ENCODE measurements around the gene SELENOF. TPM values are rescaled to one million over a fixed set of nuclear protein-coding genes. Genes with fewer than 3 reads are reported as not detected.

Gene SELENOF
- total and polyA plus RNA-seq, 2 of the 4 experiments (the other 2 are of a cell fraction) = 60.0 to 153 TPM

DNA sequence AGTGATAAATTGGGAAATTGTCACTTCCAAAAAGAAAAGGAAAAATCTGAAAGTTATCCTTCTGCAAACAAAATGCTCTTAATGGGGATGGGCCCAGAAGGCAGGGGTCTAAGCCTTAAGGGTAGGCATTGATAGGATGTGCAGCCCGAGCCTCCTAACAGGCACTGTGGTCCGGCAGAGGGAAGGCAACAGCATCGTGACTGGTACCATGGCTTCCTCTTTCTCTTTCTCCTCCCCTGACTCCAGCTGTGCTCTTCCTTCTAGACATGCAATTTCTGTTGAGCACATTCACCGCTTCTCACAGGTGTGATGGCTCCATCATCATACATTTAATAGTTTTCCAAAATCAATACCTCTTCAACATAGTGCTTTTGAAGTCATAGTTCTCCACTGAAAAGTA lies 91.5 kb downstream of the SELENOF start:
- WGBS, 2 experiments (ENCODE audit: extremely low coverage in 2 of 2, insufficient read length in 1 of 2) = 33% methylated on average over 3 of the region's 4 CpGs; no CpG with 5 or more reads in 1 of the 2 experiments
- Histone ChIP-seq H4K8ac (ENCODE audit: low read depth in 2 of 2, low read length in 2 of 2) (no peak overlapping the region), H3K9me3 (ENCODE audit: control insufficient read depth, insufficient read depth, low read length) (no peaks in the 10 kb centered on the region), H2AK9ac (replicated peaks; ENCODE audit: low read depth, low read length, poor library complexity) (no peak overlapping the region), H3K36me3 (ENCODE audit: control insufficient read depth, insufficient read depth, low read length) (no peaks in the 10 kb centered on the region), H2AK5ac (ENCODE audit: low read depth, low read length) (no peak overlapping the region), H3K14ac (replicated peaks; ENCODE audit: low read depth, low read length) (no peak overlapping the region), H2BK5ac (ENCODE audit: low read depth, low read length, poor library complexity, severe bottlenecking) (no peak overlapping the region), H3K79me1 (ENCODE audit: low read depth in 1 of 2, low read length in 2 of 2) (no peaks in the 10 kb centered on the region), H3K9me1 (ENCODE audit: insufficient read depth, low read length) (no peaks in the 10 kb centered on the region), H3K9ac (ENCODE audit: low read depth, low read length) (no peak overlapping the region), H4K20me1 (ENCODE audit: insufficient read depth, low read length) (no peaks in the 10 kb centered on the region), H2AFZ (replicated peaks; ENCODE audit: low read length, poor library complexity) (no peak overlapping the region), H4K5ac (ENCODE audit: low read depth, low read length) (no peak overlapping the region), H3K4me2 (ENCODE audit: low read depth, low read length) (no peak overlapping the region), H3K4ac (ENCODE audit: low read depth, low read length) (no peak overlapping the region), H3K23ac (ENCODE audit: low read depth, low read length) (no peak overlapping the region), H3K18ac (ENCODE audit: low read depth, low read length) (no peak overlapping the region), H3K27me3 (ENCODE audit: control insufficient read depth, insufficient read depth, low read length) (peaks cover 10% of the 10 kb centered on the region; the same call in 1 of the 2 replicates), H2BK15ac (ENCODE audit: low read depth, low read length) (no peak overlapping the region), H2BK120ac (ENCODE audit: low read depth, low read length) (no peak overlapping the region), H3K4me1 (ENCODE audit: control insufficient read depth, insufficient read depth, low read length) (peaks cover 3% of the 10 kb centered on the region; the same call in 1 of the 2 replicates), H3K27ac (ENCODE audit: insufficient read depth, low read length) (no peak overlapping the region), H3K4me3 (ENCODE audit: insufficient read depth, low read depth, low read length) (no peak overlapping the region), H4K91ac (ENCODE audit: insufficient read depth, low read depth, low read length) (no peak overlapping the region), H3K56ac (ENCODE audit: extremely low read depth, insufficient read depth, low read length) (no peak overlapping the region), H2BK20ac (ENCODE audit: low read depth, low read length) (no peak overlapping the region)
- dilution Hi-C loops (cut with HindIII; ENCODE audit: low sequenced_read_pairs, unreplicated experiment) (no loop called here), in situ Hi-C loops (cut with MboI; ENCODE audit: low sequenced_read_pairs) (no loop called here), intact Hi-C loops (cut with micrococcal nuclease) (no loop called here)
- ChIA-PET CTCF (no interaction called here), POLR2A (ENCODE audit: unreplicated experiment) (no interaction called here)
- DNase-seq = no peak
- TF ChIP-seq MAFK (IDR thresholded peaks at IDR 0.05; ENCODE audit: low read depth, low read length) = no peak
- no peak for TF ChIP-seq CHD1 (IDR thresholded peaks at IDR 0.05; ENCODE audit: low read depth, low read length)
- no peak for TF ChIP-seq MAZ (IDR thresholded peaks at IDR 0.05; ENCODE audit: borderline replicate concordance, low read depth, low read length)
- no peak for TF ChIP-seq RCOR1 (IDR thresholded peaks at IDR 0.05; ENCODE audit: insufficient replicate concordance, low read length)
- TF ChIP-seq, protein P1, sequence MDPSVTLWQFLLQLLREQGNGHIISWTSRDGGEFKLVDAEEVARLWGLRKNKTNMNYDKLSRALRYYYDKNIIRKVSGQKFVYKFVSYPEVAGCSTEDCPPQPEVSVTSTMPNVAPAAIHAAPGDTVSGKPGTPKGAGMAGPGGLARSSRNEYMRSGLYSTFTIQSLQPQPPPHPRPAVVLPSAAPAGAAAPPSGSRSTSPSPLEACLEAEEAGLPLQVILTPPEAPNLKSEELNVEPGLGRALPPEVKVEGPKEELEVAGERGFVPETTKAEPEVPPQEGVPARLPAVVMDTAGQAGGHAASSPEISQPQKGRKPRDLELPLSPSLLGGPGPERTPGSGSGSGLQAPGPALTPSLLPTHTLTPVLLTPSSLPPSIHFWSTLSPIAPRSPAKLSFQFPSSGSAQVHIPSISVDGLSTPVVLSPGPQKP (IDR thresholded peaks at IDR 0.05; ENCODE audit: borderline replicate concordance, low read depth, low read length) = no peak
- TF ChIP-seq RAD21 (IDR thresholded peaks at IDR 0.05; ENCODE audit: low read length) = no peak
- TF ChIP-seq BHLHE40 (IDR thresholded peaks at IDR 0.05; ENCODE audit: low read depth, low read length) = no peak
- TF ChIP-seq, protein P2, sequence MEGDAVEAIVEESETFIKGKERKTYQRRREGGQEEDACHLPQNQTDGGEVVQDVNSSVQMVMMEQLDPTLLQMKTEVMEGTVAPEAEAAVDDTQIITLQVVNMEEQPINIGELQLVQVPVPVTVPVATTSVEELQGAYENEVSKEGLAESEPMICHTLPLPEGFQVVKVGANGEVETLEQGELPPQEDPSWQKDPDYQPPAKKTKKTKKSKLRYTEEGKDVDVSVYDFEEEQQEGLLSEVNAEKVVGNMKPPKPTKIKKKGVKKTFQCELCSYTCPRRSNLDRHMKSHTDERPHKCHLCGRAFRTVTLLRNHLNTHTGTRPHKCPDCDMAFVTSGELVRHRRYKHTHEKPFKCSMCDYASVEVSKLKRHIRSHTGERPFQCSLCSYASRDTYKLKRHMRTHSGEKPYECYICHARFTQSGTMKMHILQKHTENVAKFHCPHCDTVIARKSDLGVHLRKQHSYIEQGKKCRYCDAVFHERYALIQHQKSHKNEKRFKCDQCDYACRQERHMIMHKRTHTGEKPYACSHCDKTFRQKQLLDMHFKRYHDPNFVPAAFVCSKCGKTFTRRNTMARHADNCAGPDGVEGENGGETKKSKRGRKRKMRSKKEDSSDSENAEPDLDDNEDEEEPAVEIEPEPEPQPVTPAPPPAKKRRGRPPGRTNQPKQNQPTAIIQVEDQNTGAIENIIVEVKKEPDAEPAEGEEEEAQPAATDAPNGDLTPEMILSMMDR (conservative IDR thresholded peaks at IDR 0.05; ENCODE audit: low read depth, low read length) = no peak
- TF ChIP-seq FOS (IDR thresholded peaks at IDR 0.05; ENCODE audit: low read depth, low read length) = no peak
- TF ChIP-seq, protein P3, sequence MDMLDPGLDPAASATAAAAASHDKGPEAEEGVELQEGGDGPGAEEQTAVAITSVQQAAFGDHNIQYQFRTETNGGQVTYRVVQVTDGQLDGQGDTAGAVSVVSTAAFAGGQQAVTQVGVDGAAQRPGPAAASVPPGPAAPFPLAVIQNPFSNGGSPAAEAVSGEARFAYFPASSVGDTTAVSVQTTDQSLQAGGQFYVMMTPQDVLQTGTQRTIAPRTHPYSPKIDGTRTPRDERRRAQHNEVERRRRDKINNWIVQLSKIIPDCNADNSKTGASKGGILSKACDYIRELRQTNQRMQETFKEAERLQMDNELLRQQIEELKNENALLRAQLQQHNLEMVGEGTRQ (IDR thresholded peaks at IDR 0.05; ENCODE audit: low read depth, low read length) = no peak
- no peak for ATAC-seq (ENCODE audit: low read depth)
- no TSS peak for BruUV-seq (replicated peaks)

Data from IMR-90 (cell line).